Inflammatory macrophage (primary cell): ENCODE data around the gene BNC2.
"Not testable (repeated sequence)": the region's sequence is repeated elsewhere in the genome, so short reads cannot be mapped to it uniquely, and the experiment has no call there.

Source experiments
- DNase-seq, 2 donors: peaks; one replicate each; pipeline ENCODE4 v3.0.0-alpha.2; 2020 to 2022
- total RNA-seq, 18 experiments: gene quantifications; one replicate each; lab custom pipeline; 2026; ENCODE audit warnings: mixed read lengths in 6 of 18, inconsistent platforms in 2 of 18; lab: John Stamatoyannopoulos, UW

Gene BNC2, protein sequence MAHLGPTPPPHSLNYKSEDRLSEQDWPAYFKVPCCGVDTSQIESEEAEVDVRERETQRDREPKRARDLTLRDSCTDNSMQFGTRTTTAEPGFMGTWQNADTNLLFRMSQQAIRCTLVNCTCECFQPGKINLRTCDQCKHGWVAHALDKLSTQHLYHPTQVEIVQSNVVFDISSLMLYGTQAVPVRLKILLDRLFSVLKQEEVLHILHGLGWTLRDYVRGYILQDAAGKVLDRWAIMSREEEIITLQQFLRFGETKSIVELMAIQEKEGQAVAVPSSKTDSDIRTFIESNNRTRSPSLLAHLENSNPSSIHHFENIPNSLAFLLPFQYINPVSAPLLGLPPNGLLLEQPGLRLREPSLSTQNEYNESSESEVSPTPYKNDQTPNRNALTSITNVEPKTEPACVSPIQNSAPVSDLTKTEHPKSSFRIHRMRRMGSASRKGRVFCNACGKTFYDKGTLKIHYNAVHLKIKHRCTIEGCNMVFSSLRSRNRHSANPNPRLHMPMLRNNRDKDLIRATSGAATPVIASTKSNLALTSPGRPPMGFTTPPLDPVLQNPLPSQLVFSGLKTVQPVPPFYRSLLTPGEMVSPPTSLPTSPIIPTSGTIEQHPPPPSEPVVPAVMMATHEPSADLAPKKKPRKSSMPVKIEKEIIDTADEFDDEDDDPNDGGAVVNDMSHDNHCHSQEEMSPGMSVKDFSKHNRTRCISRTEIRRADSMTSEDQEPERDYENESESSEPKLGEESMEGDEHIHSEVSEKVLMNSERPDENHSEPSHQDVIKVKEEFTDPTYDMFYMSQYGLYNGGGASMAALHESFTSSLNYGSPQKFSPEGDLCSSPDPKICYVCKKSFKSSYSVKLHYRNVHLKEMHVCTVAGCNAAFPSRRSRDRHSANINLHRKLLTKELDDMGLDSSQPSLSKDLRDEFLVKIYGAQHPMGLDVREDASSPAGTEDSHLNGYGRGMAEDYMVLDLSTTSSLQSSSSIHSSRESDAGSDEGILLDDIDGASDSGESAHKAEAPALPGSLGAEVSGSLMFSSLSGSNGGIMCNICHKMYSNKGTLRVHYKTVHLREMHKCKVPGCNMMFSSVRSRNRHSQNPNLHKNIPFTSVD
- 0.11 to 3.4 (median 0.73) reads per million in 18 experiments for total RNA-seq

DNA sequence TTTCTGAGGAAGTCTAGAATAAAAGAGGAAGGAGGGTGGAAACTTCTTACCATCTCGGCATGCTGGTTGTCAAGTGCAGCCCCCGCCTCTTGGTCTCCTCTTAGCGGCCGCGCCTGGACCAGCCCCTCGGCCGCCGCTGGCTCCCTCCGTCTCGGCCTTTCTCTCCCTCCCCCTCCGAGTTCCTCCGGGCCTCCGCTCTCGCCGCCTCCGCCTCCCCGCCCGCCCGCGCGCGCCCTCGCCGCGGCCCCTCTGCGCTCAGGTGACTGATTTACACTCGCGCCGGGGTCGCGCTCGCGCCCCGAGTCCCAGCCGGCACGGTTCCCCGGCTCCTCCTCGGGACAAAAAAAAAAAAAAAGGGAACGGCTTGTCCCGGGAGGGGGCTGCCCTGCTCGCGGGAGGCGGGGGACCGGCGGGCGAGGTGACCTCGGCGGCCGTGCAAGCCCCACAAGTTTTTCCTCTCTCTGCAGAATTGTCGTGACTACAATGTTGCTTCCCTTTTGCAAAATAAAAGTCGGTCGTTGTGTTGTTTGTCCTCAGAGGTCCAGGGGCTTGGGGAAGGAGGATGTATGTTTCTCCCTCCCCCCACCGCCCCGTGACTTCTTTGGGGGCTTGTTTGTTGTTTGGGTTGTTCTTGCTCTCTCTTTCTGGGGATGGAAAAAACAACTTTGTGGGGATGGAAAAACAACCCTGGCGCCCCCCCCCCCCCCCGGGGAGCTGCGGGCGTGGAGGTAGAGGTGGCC, at the start of gene BNC2:
TSS of gene BNC2 (minus strand) at position 75 of the 740 bp plus-strand sequence. CDS start at position 53, 22 bp downstream.
- peak; percentile 8 to 21 for DNase-seq

DNA sequence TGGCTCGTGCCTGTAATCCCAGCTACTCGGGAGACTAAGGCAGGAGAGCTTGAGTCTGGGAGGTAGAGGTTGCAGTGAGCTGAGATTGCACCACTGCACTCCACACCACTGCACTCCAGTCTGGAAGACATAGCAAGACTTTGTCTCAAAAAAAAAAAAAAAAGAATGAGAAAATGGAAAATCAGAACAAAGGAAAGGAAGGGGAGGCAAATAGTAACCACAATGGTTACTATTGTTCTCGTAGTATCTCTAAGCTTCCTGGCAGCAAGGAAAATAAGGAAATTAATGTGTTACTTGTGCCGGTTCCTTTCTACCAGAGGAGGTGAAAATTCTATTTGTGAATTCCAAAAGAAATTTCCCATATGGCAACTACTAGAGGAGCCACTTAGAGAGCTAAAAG, 48.5 kb upstream of the BNC2 start:
- no peak for DNase-seq

DNA sequence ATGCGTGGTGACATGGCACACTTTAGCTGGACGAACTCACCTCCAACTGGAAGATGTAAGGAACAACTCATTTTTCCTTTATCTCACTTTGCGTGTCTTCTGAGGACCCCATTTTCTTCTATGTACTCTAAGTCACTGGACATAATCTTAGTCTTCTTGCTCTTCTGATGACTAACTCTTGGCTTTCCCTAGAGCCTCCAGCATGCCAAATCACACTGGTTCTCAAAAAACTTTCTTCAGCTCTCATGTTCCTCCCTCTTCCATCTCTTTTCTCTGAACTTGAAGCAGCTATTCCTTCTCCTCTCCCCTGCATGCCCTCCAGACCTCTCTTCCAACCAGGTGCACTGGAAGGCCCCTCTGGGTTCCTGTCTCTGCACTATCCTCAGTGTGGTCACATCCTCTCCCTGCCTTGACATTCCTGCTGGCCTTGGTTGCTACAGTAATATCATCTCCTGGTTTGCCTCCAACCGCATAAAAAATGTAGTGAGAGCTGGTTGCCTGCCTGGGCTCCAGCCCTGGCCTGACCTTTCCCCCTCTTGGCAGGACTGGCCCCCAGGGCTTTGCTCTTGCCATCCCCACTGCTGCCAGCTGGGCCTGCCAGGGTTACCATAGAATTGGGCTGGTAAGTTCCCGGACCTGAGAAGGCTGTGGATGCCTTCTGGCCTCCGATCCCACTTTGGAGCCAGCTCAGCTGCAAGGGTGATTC, 44.8 kb upstream of the BNC2 start:
- no peak for DNase-seq

DNA sequence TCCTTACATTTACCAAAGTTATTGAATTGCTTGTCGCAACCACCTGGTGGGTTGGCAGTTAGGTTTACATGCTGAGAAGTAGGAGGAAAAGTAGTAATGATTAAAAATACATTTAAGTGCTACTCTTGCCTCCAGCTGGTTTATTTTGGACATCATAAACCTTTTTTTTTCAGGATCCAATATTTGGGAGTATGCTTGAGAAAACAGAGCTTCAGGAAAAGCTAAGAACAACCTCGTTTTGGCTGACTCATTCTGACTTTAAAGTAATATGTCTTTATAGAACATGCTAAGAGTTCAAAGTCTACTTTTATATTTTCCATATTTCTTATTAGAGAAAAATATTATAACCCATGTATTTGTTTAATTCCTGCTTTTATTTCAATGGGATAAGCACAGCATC, 41.7 kb upstream of the BNC2 start:
- DNase-seq: no peak

DNA sequence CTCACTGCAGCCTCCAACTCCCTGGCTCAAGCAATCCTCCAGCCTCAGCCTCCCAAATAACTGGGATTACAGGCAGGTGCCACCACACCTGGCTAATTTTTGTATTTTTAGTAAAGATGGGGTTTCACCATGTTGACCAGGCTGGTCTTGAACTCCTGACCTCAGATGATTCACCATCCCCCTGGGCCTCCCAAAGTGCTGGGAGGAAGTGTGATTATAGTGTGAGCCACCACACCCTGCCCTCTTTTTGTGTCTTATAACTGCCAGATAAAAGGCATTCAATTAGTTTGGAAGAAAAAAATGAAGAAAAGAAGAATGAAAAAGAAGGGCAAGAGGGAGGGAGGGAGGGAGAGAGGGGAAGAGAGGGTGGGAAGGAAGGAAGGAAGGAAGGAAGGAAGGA, 37.7 kb upstream of the BNC2 start:
- DNase-seq: not testable (repeated sequence)

DNA sequence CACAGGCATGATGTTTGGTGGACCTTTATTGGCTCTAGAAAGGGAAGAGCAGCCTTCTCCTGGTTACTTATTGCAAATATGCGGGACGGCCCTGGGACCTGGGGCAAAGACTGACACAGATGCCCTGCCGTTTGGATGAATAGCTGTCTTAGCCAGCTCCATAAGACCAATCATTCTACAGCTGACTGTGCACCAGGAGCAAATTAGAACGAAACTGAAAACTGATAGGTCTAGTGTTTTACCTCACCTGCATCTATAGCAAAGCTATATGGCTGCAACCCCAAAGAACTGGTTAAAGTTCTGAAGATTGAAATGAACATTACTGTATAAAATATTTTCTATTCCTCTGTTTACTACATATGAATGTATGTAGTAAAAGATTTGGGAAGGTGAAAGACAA, 34.2 kb upstream of the BNC2 start:
- DNase-seq: no peak

DNA sequence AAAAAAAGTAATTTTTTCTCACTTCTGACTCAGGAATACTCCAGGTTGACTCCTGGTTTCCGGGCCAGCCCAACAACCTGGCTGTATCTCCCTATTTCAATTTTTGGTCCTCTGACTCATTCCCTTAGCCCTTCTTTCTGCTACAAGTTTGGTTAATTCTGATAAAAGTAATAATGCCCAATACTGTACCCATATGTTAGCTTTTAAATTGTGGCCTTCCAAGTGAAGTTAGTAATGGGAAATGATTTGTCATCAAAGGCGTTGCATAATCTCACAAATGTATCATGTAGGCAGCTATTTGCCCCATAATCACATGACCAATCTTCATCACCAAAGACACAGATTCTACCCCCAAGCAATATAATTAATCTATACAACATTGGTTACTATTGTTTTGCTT, 31.1 kb upstream of the BNC2 start:
- DNase-seq: no peak

DNA sequence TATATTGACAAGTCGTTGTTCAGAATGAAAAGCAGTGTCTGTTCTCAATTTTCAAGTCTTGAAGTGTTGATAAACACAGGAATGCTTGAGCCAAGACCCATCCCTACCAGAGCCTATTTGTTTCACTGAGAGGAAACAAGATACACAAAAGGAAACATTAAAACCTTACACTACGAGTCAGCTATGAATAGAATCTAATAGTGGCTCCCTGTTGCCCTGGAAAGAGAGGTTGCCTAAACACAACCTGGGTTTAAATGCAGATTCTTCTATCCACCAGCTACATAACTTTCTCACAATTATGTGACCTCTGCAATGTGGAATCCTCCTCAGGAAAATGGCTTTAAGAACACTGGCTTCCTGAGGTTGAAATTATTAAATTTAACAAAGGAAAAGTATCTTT, 29.1 kb upstream of the BNC2 start:
- DNase-seq: no peak

DNA sequence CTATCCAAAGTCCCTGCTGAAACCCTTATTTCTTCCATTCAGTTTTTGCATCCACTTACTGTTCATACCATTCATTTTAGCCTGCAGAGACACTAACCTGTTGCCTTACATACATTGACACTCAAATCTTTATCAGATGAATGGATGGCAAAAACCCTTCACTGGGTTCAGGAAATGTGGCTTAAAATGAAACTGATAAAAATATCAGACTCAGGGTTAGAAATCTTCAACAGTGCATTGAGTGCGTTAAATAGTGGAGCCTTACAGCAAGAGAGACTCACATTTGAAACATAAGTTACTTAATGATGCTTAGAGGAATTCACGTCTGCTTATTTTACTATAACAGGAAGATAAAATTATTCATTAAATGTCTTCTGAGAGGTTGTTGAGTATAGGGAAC, 28.0 kb upstream of the BNC2 start:
- no peak for DNase-seq

DNA sequence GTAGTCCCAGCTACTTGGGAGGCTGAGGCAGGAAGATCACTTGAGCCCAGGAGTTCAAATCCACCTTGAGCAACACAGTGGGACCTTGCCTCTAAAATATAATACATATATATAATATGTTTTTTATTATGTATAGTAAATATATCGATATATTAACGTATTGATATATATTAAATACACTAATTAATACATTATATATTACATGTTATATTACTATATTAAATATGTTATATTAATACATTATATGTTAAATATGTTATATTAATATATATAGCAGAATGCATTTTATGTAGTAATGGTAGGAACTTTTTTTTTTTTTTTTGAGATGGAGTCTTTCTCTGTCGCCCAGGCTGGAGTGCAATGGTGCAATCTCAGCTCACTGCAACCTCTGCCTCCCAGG, 18.1 kb upstream of the BNC2 start:
- DNase-seq: no peak

DNA sequence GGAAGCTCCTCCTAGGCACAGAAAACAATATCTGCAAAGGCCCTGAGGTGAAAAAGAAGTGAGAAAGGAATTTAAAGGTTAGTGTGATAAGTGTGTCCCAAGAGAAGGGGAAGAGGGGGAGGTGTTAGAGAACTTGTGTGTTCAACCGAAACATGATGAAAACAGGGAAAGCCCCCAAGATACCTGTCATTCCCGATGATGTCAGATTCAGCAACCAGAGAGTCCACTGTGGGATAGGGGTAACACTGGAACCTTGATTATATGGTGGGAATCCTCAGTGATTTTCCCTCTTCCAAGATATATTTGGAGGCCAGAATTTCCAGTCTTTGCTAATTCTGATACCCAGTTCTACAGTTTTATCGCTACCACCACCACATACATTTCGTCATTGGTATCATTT, 15.5 kb upstream of the BNC2 start:
- DNase-seq: no peak

DNA sequence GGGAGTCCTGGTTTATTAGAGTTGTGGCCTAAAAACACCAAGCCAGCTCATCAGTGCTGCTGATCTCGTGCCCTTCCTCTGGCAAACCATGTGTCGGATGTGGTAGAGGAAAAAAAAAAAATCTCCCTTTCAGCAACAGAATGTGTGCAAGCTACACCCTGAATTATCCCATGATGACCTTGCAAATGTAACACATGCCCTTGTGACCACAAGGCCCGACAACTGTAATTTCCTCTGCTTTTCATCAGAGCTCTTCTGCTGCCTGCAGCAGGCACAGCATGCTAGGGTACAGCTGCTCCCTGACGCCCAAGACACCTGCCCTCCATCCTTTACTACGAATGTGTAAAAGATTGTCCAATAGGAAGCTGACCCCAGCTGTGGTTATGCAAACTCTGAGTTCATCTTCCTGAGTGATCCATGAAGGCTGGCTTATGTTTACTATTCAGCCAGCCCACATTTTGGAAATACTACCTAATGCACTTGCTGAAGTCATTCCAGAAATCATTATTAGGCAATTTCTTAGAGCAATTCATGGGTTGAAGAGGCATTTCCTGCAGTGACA, 14.6 kb upstream of the BNC2 start:
- DNase-seq: peak; percentile 73 to 79

DNA sequence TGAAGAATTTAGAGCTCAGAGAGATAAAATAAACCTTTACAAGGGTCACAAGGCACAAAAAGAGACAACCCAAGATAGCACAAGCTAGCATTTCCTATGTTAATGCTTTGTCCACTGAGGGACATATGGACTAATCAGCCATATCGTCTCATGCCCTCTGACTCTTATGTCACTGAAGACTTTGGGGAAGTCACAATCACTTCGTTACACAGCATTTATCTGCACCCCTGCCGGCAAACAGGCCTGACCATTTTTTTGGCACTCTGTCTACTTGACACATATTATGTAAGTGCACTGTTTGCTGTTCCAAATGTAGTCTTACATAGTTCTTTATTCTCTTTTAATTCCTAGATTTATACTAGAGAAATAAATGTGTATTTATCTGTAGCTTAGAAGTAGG, 13.9 kb upstream of the BNC2 start:
- peak; percentile 62 to 78 for DNase-seq

DNA sequence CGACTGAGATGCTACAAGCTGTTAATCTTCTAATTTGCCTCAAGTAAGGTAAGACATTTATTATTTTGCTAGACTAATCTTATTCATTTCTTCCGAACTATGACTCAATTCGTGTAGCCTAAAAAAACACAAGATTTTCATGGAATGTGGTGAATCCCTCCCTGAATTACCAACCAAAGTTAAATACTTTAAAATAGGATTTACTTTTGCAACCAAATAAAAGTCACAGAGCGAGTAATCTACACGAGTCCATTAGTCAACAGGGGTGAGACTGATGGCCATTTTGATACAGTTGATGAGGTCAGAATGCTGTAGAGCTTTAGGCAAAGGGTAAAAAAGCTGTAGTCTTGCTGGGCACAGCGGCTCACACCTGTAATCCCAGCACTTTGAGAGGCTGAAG, 13.1 kb upstream of the BNC2 start:
- DNase-seq: no peak

DNA sequence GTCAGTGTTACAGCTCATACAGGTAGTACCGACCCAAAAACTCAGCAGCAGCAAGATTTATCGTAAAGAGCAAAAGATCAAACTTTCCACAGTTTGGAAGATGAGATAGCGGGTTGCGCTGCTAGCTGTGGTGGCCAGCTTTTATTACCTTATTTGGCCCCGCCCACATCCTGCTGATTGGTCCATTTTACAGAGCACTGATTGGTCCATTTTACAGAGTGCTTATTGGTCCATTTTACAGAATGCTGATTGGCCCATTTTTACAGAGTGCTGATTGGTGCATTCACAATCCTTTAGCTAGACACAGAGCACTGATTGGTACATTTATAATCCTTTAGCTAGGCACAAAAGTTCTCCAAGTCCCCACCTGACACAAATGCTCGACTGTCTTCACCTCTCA, 12.0 kb upstream of the BNC2 start:
- DNase-seq: not testable (repeated sequence)

DNA sequence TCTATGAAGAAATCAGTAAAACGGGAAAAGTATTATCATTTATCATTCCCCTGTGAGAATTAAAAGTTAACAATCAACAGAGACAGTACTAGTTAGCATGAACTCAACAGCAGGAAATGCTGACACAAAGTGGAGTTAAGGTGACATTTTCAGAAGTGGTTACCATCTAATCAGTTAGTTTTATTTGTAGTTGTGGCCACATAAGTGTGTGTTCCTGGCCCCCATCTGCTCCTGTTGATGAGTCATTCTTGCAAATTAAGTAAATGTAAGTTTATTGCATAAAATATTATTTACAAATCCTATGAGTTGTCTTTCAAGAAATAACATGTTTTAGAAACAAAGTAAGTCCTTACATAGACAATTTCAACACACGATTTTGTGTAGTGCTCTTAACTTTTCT, 8.9 kb upstream of the BNC2 start:
- peak in 1 of 2 donors; percentile 21 for DNase-seq

DNA sequence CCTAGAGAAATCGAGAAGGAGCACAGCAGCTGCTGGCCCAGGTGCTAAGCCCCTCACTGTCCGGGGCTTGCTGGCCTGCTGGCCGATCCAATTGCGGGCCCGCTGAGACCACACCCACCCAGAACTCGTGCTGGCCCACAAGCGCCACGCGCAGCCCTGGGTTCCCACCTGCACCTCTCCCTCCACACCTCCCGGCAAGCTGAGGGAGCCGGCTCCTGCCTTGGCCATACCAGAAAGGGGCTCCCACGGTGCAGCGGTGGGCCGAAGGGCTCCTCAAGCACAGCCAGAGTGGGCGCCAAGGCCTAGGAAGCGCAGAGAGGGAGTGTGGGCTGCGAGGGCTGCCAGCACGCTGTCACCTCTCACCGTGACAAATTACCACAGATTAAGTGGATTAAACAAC, 6.8 kb upstream of the BNC2 start:
- DNase-seq: no peak

DNA sequence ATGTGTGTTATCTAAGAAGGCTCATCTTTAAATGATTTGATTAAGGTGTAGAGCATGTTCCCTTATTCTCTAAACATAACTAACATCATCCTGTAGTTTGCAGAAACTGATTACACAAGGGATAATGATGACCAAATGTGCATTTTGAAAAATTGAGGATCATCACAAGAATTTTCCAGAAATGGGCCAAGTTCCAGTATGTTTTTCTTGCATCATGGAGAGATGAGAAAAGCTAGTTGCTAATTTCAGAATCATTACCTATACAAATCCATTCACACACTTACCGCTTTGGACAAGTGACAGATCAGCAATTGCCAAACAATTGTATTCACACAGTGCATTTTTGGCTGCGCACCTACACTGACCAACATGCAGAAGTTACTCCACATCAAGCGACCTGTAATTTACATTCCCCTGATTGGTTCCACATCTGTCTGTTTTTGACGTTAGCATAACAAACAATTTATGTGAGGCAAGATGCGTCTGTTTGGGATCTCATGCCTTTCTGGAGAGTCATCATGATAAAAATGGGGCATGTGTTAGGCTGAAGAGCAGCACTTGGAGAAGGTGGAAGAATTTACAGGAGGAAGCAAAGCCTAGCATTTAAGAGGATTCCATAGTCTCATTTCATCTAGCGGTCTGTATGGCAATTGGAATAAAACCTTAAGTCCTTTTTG, 2.8 kb upstream of the BNC2 start:
- no peak for DNase-seq

DNA sequence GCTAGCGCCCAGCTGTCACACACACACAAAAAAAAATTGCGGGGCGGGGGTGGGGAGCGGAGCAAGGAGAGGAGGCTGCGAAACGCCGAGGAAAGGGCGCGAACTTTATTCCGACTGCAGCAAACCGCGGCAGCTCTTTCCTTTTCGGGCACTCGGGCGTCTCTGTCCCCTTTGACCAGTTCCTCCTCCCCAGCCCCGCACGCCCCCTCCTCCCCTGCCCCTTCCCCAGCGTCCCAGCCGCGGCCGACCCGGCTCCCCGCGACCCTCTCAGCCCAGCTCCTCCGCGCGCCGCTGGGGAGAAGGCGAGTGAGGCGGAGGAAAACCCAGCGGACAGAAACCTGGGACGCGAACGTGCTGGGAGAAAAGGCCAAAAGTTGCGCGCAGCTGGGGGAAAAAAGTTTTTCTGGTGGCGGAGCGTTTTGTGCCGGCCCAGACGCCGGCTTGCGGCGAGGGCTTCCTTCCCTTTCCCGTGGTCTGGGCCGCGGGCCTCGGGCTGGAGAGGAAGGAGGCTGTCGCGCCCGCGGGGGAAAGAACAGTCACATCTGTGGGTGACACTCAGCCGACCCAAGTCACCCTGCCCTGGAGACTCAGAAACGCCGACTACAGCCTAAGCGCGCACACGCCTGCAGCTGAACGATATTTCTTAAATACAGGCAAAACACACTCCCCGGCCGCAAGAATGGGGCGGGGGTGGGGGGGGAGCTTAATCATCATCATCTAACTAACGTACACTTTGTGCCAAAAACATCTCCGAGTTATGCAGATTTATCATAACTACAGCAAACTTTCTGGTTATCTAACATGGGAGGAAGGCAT, 1.1 kb upstream of the BNC2 start:
- DNase-seq: peak; percentile 75 to 77
